ENCODE measurements around the gene ZNF521.

The ZNF521 gene

DNA sequence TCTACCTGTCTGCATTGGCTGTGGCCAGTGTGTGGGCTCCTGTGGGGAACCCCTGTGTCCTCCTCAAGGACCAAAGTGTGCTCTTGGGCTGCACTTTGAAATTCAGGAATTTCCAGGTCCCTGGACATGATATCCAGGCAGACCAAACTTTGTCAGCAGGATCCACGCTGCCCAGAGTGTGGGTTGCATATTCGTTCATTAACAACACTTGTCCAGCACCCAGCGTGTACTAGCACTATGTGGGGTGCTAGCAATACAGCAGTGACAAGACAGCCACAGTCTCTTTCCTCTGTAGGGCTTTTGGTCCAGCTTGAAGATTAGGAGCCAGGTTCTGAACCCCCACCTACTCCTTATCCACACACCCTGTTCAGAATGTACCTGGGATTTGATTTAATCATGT is 304.5 kb downstream of the ZNF521 start:
- no peak for ATAC-seq
- TF ChIP-seq ARNTL (CRISPR knock-in tag; IDR thresholded peaks at IDR 0.05; ENCODE audit: borderline replicate concordance, low read depth), result no peak
- no peak for TF ChIP-seq SNAI2 (CRISPR knock-in tag; IDR thresholded peaks at IDR 0.05)
- TF ChIP-seq, protein P1, sequence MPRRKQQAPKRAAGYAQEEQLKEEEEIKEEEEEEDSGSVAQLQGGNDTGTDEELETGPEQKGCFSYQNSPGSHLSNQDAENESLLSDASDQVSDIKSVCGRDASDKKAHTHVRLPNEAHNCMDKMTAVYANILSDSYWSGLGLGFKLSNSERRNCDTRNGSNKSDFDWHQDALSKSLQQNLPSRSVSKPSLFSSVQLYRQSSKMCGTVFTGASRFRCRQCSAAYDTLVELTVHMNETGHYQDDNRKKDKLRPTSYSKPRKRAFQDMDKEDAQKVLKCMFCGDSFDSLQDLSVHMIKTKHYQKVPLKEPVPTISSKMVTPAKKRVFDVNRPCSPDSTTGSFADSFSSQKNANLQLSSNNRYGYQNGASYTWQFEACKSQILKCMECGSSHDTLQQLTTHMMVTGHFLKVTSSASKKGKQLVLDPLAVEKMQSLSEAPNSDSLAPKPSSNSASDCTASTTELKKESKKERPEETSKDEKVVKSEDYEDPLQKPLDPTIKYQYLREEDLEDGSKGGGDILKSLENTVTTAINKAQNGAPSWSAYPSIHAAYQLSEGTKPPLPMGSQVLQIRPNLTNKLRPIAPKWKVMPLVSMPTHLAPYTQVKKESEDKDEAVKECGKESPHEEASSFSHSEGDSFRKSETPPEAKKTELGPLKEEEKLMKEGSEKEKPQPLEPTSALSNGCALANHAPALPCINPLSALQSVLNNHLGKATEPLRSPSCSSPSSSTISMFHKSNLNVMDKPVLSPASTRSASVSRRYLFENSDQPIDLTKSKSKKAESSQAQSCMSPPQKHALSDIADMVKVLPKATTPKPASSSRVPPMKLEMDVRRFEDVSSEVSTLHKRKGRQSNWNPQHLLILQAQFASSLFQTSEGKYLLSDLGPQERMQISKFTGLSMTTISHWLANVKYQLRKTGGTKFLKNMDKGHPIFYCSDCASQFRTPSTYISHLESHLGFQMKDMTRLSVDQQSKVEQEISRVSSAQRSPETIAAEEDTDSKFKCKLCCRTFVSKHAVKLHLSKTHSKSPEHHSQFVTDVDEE (CRISPR knock-in tag; IDR thresholded peaks at IDR 0.05), result no peak
- TF ChIP-seq TOX (CRISPR knock-in tag; IDR thresholded peaks at IDR 0.05; ENCODE audit: borderline replicate concordance), result no peak

DNA sequence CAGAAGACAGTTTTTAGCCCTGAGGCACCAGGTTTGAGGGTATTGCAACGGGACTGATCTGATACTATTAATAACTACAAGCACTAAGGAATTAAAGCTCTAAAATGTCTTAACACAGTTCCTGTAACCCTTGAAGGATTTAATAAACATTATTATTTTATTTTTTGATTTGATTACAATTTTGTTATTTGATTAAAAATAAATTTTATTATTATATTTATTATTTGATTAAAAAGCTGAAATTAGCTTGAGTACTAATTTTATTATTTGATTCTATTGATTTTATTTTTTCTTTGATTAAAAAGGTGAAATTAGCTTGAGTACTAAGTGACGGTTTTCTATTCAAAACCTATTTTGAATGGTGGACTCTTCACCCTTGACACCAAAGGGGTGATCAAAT is 307.3 kb downstream of the ZNF521 start:
- TF ChIP-seq CSDC2 (CRISPR knock-in tag; IDR thresholded peaks at IDR 0.05), result no peak
- no peak for TF ChIP-seq ARNTL (CRISPR knock-in tag; IDR thresholded peaks at IDR 0.05; ENCODE audit: borderline replicate concordance, low read depth)
- TF ChIP-seq ZC3H10 (CRISPR knock-in tag; IDR thresholded peaks at IDR 0.05), result no peak
- TF ChIP-seq ZFP3 (CRISPR knock-in tag; IDR thresholded peaks at IDR 0.05), result no peak
- TF ChIP-seq, protein P2, sequence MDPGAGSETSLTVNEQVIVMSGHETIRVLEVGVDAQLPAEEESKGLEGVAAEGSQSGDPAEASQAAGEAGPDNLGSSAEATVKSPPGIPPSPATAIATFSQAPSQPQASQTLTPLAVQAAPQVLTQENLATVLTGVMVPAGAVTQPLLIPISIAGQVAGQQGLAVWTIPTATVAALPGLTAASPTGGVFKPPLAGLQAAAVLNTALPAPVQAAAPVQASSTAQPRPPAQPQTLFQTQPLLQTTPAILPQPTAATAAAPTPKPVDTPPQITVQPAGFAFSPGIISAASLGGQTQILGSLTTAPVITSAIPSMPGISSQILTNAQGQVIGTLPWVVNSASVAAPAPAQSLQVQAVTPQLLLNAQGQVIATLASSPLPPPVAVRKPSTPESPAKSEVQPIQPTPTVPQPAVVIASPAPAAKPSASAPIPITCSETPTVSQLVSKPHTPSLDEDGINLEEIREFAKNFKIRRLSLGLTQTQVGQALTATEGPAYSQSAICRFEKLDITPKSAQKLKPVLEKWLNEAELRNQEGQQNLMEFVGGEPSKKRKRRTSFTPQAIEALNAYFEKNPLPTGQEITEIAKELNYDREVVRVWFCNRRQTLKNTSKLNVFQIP (CRISPR knock-in tag; IDR thresholded peaks at IDR 0.05; ENCODE audit: borderline replicate concordance, low read depth), result no peak
- TF ChIP-seq ZNF70 (CRISPR knock-in tag; IDR thresholded peaks at IDR 0.05), result no peak
- no peak for TF ChIP-seq RARB (CRISPR knock-in tag; IDR thresholded peaks at IDR 0.05)
- TF ChIP-seq ESRRG (CRISPR knock-in tag; IDR thresholded peaks at IDR 0.05), result no peak
- TF ChIP-seq ISL1 (CRISPR knock-in tag; IDR thresholded peaks at IDR 0.05), result no peak
- TF ChIP-seq, protein P3, sequence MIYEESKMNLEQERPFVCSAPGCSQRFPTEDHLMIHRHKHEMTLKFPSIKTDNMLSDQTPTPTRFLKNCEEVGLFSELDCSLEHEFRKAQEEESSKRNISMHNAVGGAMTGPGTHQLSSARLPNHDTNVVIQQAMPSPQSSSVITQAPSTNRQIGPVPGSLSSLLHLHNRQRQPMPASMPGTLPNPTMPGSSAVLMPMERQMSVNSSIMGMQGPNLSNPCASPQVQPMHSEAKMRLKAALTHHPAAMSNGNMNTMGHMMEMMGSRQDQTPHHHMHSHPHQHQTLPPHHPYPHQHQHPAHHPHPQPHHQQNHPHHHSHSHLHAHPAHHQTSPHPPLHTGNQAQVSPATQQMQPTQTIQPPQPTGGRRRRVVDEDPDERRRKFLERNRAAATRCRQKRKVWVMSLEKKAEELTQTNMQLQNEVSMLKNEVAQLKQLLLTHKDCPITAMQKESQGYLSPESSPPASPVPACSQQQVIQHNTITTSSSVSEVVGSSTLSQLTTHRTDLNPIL (CRISPR knock-in tag; IDR thresholded peaks at IDR 0.05; ENCODE audit: low read depth), result no peak
- TF ChIP-seq ZNF565 (CRISPR knock-in tag; conservative IDR thresholded peaks at IDR 0.05; ENCODE audit: low read depth), result no peak
- no peak for TF ChIP-seq TOX (CRISPR knock-in tag; IDR thresholded peaks at IDR 0.05; ENCODE audit: borderline replicate concordance)
- TF ChIP-seq ZNF8 (CRISPR knock-in tag; IDR thresholded peaks at IDR 0.05), result no peak
- no peak for TF ChIP-seq TCF4 (CRISPR knock-in tag; IDR thresholded peaks at IDR 0.05; ENCODE audit: borderline replicate concordance)
- TF ChIP-seq OSR1 (CRISPR knock-in tag; IDR thresholded peaks at IDR 0.05), result no peak
- TF ChIP-seq, protein P1 (CRISPR knock-in tag; IDR thresholded peaks at IDR 0.05), result no peak
- no peak for TF ChIP-seq PPARA (CRISPR knock-in tag; IDR thresholded peaks at IDR 0.05; ENCODE audit: borderline replicate concordance)
- ATAC-seq, result no peak

DNA sequence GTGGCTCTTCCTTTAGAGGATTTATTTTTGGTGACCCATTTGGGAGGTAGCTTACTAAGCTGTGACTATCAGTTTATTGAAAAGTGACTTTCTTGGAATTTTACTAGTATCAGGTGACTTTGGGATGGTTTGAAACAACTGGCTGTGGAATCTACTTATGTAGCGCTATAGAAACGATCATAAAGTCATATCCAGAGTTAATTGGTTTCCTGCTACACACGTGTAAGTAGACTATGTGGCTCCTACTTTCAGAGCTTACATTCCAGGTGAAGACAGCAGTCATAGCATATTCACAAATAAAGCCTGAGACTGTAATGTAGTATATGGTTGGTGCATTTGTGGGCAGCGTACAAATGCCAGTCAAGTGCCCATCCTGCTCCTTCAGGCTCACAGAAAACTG is 308.9 kb downstream of the ZNF521 start:
- ATAC-seq, result no peak
- no peak for TF ChIP-seq TCF4 (CRISPR knock-in tag; IDR thresholded peaks at IDR 0.05; ENCODE audit: borderline replicate concordance)
- TF ChIP-seq ISL1 (CRISPR knock-in tag; IDR thresholded peaks at IDR 0.05), result no peak

DNA sequence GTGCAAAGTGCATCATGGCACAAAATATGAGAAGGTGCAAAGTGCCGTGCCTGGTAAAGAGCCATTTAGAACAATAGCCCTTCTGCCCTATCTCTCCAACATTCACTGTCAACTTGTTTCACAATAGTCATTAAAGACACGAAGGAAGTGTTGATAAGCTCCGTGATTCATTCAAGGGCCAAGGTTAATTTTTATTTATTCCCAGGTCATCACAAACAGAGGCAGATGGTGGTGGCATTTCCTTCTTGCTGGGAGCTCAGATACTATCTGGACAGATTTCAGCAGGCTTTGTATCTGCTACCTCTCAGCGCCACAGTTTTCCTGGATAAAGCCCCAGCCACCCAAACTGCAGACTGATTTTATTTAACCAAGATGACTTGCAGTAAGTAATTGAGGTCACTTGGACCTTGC is 309.3 kb downstream of the ZNF521 start:
- ATAC-seq, result no peak
- TF ChIP-seq ZNF70 (CRISPR knock-in tag; IDR thresholded peaks at IDR 0.05) (no peak), ZFP30 (CRISPR knock-in tag; IDR thresholded peaks at IDR 0.05) (no peak), BACH2 (CRISPR knock-in tag; IDR thresholded peaks at IDR 0.05; ENCODE audit: borderline replicate concordance) (no peak), ZNF8 (CRISPR knock-in tag; IDR thresholded peaks at IDR 0.05) (no peak), ZC3H10 (CRISPR knock-in tag; IDR thresholded peaks at IDR 0.05) (no peak), ARNTL (CRISPR knock-in tag; IDR thresholded peaks at IDR 0.05; ENCODE audit: borderline replicate concordance, low read depth) (no peak), PPARA (CRISPR knock-in tag; IDR thresholded peaks at IDR 0.05; ENCODE audit: borderline replicate concordance) (no peak), ZNF565 (CRISPR knock-in tag; conservative IDR thresholded peaks at IDR 0.05; ENCODE audit: low read depth) (no peak), CSDC2 (CRISPR knock-in tag; IDR thresholded peaks at IDR 0.05) (no peak), GLIS3 (CRISPR knock-in tag; IDR thresholded peaks at IDR 0.05) (no peak)
- TF ChIP-seq, protein P3 (CRISPR knock-in tag; IDR thresholded peaks at IDR 0.05; ENCODE audit: low read depth), result no peak
- TF ChIP-seq, protein P4, sequence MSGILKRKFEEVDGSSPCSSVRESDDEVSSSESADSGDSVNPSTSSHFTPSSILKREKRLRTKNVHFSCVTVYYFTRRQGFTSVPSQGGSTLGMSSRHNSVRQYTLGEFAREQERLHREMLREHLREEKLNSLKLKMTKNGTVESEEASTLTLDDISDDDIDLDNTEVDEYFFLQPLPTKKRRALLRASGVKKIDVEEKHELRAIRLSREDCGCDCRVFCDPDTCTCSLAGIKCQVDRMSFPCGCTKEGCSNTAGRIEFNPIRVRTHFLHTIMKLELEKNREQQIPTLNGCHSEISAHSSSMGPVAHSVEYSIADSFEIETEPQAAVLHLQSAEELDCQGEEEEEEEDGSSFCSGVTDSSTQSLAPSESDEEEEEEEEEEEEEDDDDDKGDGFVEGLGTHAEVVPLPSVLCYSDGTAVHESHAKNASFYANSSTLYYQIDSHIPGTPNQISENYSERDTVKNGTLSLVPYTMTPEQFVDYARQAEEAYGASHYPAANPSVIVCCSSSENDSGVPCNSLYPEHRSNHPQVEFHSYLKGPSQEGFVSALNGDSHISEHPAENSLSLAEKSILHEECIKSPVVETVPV (CRISPR knock-in tag; IDR thresholded peaks at IDR 0.05), result no peak
- TF ChIP-seq, protein P5, sequence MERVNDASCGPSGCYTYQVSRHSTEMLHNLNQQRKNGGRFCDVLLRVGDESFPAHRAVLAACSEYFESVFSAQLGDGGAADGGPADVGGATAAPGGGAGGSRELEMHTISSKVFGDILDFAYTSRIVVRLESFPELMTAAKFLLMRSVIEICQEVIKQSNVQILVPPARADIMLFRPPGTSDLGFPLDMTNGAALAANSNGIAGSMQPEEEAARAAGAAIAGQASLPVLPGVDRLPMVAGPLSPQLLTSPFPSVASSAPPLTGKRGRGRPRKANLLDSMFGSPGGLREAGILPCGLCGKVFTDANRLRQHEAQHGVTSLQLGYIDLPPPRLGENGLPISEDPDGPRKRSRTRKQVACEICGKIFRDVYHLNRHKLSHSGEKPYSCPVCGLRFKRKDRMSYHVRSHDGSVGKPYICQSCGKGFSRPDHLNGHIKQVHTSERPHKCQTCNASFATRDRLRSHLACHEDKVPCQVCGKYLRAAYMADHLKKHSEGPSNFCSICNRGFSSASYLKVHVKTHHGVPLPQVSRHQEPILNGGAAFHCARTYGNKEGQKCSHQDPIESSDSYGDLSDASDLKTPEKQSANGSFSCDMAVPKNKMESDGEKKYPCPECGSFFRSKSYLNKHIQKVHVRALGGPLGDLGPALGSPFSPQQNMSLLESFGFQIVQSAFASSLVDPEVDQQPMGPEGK (CRISPR knock-in tag; IDR thresholded peaks at IDR 0.05; ENCODE audit: borderline replicate concordance), result no peak

Measured in SK-N-SH treated with all-trans-retinoic acid at 6 μM for 48 hours (cell line).